GM21515 (cell line): Measurements from ENCODE around the gene PHLPP1.

ENCODE experiments used
- ATAC-seq: cut with Tn5 transposase; IDR thresholded peaks from one replicate; pipeline ENCODE4 v1.9.1; 2021; ENCODE audit not compliant: unreplicated experiment

PHLPP1 gene

GRCh38 chr18:62844850-62845643 lies 129.7 kb downstream of the PHLPP1 start:
- ATAC-seq, result peak; percentile 55

GRCh38 chr18:62846313-62846712 lies 131.0 kb downstream of the PHLPP1 start:
- ATAC-seq, result no peak

GRCh38 chr18:62847081-62847480 lies 131.7 kb downstream of the PHLPP1 start:
- ATAC-seq, result no peak

- ATAC-seq, result no peak
Observed at GRCh38 chr18:62848946-62849345, 133.6 kb downstream of the PHLPP1 start.

GRCh38 chr18:62850619-62851306 lies 135.4 kb downstream of the PHLPP1 start:
- no peak for ATAC-seq

- no peak for ATAC-seq
Observed at GRCh38 chr18:62852851-62853250, 137.5 kb downstream of the PHLPP1 start.

GRCh38 chr18:62856294-62856693 lies 141.0 kb downstream of the PHLPP1 start:
- ATAC-seq, result no peak

GRCh38 chr18:62857263-62857976 lies 142.1 kb downstream of the PHLPP1 start:
- ATAC-seq, result no peak

- ATAC-seq, result no peak
Observed at GRCh38 chr18:62860062-62860461, 144.7 kb downstream of the PHLPP1 start.

- no peak for ATAC-seq
Observed at GRCh38 chr18:62862466-62862865, 147.1 kb downstream of the PHLPP1 start.

GRCh38 chr18:62863579-62864001 lies 148.2 kb downstream of the PHLPP1 start:
- ATAC-seq, result no peak

GRCh38 chr18:62865498-62865897 lies 150.2 kb downstream of the PHLPP1 start:
- no peak for ATAC-seq

GRCh38 chr18:62867534-62867933 lies 152.2 kb downstream of the PHLPP1 start:
- ATAC-seq, result no peak

GRCh38 chr18:62868645-62869044 lies 153.3 kb downstream of the PHLPP1 start:
- ATAC-seq, result no peak

- ATAC-seq, result no peak
Observed at GRCh38 chr18:62870643-62871042, 155.3 kb downstream of the PHLPP1 start.

- ATAC-seq, result no peak
Observed at GRCh38 chr18:62875323-62875722, 160.0 kb downstream of the PHLPP1 start.

- ATAC-seq, result no peak
Observed at GRCh38 chr18:62876111-62876510, 160.8 kb downstream of the PHLPP1 start.

GRCh38 chr18:62876828-62877227 lies 161.5 kb downstream of the PHLPP1 start:
- no peak for ATAC-seq

GRCh38 chr18:62877411-62878221 lies 162.3 kb downstream of the PHLPP1 start:
- ATAC-seq, result no peak

- no peak for ATAC-seq
Observed at GRCh38 chr18:62878305-62878704, 163.0 kb downstream of the PHLPP1 start.

- no peak for ATAC-seq
Observed at GRCh38 chr18:62880034-62880433, 164.7 kb downstream of the PHLPP1 start.
